B cell (primary cell): ENCODE data around the gene FAM177B. TPM values are rescaled to one million over a fixed set of nuclear protein-coding genes. Genes with fewer than 3 reads are reported as not detected.
"Not testable (repeated sequence)": the region's sequence is repeated elsewhere in the genome, so short reads cannot be mapped to it uniquely, and the experiment has no call there.

Source experiments
- ATAC-seq: fragments of 200-7000 bp; cut with Tn5 transposase; one replicate; pipeline ENCODE4 v1.10.0; 2021; ENCODE audit warnings: low read depth, mild to moderate bottlenecking, moderate number of reproducible peaks, moderate library complexity
- CTCF ChIA-PET: fragments of 350-600 bp; sonication (Branson Sonifier 250); formaldehyde crosslinking; loops from one replicate; lab custom pipeline; 2021; ENCODE audit warnings: antibody characterized with exemption, inconsistent platforms; lab: Charles Lee
- POLR2A ChIA-PET: fragments of 350-600 bp; sonication (Branson Sonifier 250); formaldehyde crosslinking; loops from one replicate; lab custom pipeline; 2021; ENCODE audit warnings: antibody characterized with exemption; lab: Charles Lee
- DNase-seq: peaks from one replicate; pipeline ENCODE4 v3.0.0; 2013
- H2AFZ ChIP-seq: 2 replicates; pipeline ENCODE4 v1.6.1; 2012; ENCODE audit warnings: mild to moderate bottlenecking, low read depth, low read length; ENCODE audit not compliant: insufficient read depth, poor library complexity, severe bottlenecking
- H3K27ac ChIP-seq, 2 donors: 1 replicate in 1 of 2; 2 replicates in 1 of 2; pipeline ENCODE4 v1.5.1; 2012 to 2013; ENCODE audit warnings: low read length in 2 of 2, mild to moderate bottlenecking in 2 of 2, moderate library complexity in 1 of 2
- H3K27me3 ChIP-seq, 4 experiments: fragments of 200-600 bp in 1 of 4; sonication (generic) in 1 of 4; replicated peaks in 1 of 4; 1 replicate in 2 of 4; 2 replicates in 2 of 4; pipeline versions ENCODE4 v1.6.1 to v1.7.0; 2013 to 2016; ENCODE audit warnings: low read length in 3 of 4, mild to moderate bottlenecking in 2 of 4, mixed read lengths in 1 of 4, moderate library complexity in 1 of 4; ENCODE audit not compliant: insufficient read depth in 4 of 4, control insufficient read depth in 3 of 4; ENCODE audit errors: control extremely low read depth in 1 of 4
- H3K36me3 ChIP-seq, 2 experiments: replicated peaks in 1 of 2; 1 replicate in 1 of 2; 2 replicates in 1 of 2; pipeline versions ENCODE4 v1.6.1 to v1.7.1; 2013; ENCODE audit warnings: low read length in 1 of 2; ENCODE audit not compliant: insufficient read depth in 2 of 2, control insufficient read depth in 1 of 2; ENCODE audit errors: control extremely low read depth in 1 of 2, extremely low read depth in 1 of 2
- H3K4me1 ChIP-seq, 2 donors: fragments of 200-600 bp in 1 of 2; sonication (generic) in 1 of 2; 1 replicate in 1 of 2; 2 replicates in 1 of 2; pipeline versions ENCODE4 v1.5.1 to v1.6.1; 2013 to 2017; ENCODE audit warnings: low read length in 2 of 2; ENCODE audit not compliant: control insufficient read depth in 2 of 2, insufficient read depth in 2 of 2
- H3K4me2 ChIP-seq: replicated peaks from 2 replicates; pipeline ENCODE3; 2012; ENCODE audit warnings: mild to moderate bottlenecking, low read depth, low read length; ENCODE audit not compliant: poor library complexity, severe bottlenecking
- H3K4me3 ChIP-seq, 5 experiments: fragments of 200-600 bp in 1 of 5; sonication (generic) in 1 of 5; 1 replicate in 3 of 5; 2 replicates in 2 of 5; pipeline versions ENCODE4 v1.5.1 to v1.7.0; 2011 to 2016; ENCODE audit warnings: low read length in 4 of 5, mild to moderate bottlenecking in 4 of 5, low read depth in 2 of 5, control low read depth in 1 of 5, moderate library complexity in 1 of 5; ENCODE audit not compliant: insufficient read depth in 1 of 5; ENCODE audit errors: control extremely low read depth in 1 of 5, extremely low read depth in 1 of 5
- H3K79me2 ChIP-seq: fragments of 200-600 bp; sonication (generic); one replicate; pipeline ENCODE4 v1.6.0; 2016; ENCODE audit warnings: low read length; ENCODE audit not compliant: control insufficient read depth, insufficient read depth
- H3K9ac ChIP-seq: fragments of 200-600 bp; sonication (generic); 2 replicates; pipeline ENCODE4 v1.6.1; 2017; ENCODE audit warnings: mild to moderate bottlenecking, low read length, moderate library complexity
- H3K9me3 ChIP-seq, 3 donors: one replicate each; pipeline versions ENCODE4 v1.6.1 to v1.7.1; 2013; ENCODE audit warnings: low read length in 2 of 3; ENCODE audit not compliant: control insufficient read depth in 2 of 3, insufficient read depth in 1 of 3; ENCODE audit errors: control extremely low read depth in 1 of 3
- H4K20me1 ChIP-seq: 2 replicates; pipeline ENCODE4 v1.6.0; 2012; ENCODE audit warnings: mild to moderate bottlenecking, low read length; ENCODE audit not compliant: insufficient read depth, control insufficient read depth, poor library complexity, severe bottlenecking
- H3K27ac Mint-ChIP-seq: one replicate; pipeline ENCODE4 v1.8.0; 2021; ENCODE audit warnings: mixed read lengths
- H3K27me3 Mint-ChIP-seq: one replicate; pipeline ENCODE4 v1.8.0; 2021; ENCODE audit warnings: mixed read lengths
- H3K4me1 Mint-ChIP-seq: one replicate; pipeline ENCODE4 v1.8.0; 2021; ENCODE audit warnings: mixed read lengths
- H3K4me3 Mint-ChIP-seq: one replicate; pipeline ENCODE4 v1.8.0; 2021; ENCODE audit warnings: mixed read lengths
- H3K9me3 Mint-ChIP-seq: one replicate; pipeline ENCODE4 v1.8.0; 2022; ENCODE audit warnings: mixed read lengths; ENCODE audit not compliant: insufficient read depth
- EZH2 ChIP-seq: IDR thresholded peaks from 2 replicates; pipeline ENCODE4 v1.6.1; 2012; ENCODE audit warnings: borderline replicate concordance, low read depth, mild to moderate bottlenecking, moderate library complexity, low read length; ENCODE audit not compliant: insufficient read depth, poor library complexity, severe bottlenecking
- WGBS: methylation state at CpG from one replicate; pipeline ENCODE4 v1.1.5; 2013; ENCODE audit warnings: missing lambda C conversion rate; ENCODE audit not compliant: insufficient coverage; 5-methylcytosine and 5-hydroxymethylcytosine counted together
- intact Hi-C: fragments of 100-400 bp; cut with micrococcal nuclease; formaldehyde crosslinking; loops from one replicate; pipeline ENCODE4 v1.10.0; 2022
- polyA plus RNA-seq: library from polyadenylated mRNA; depleted of rRNA; stranded (reverse); fragments of >200 nt; gene quantifications from 2 replicates; pipeline ENCODE4 v1.2.3, GENCODE V29; 2012
- total RNA-seq, 2 donors: library from RNA; stranded (reverse); fragments of 120-200 nt in 1 of 2; gene quantifications; 1 replicate in 1 of 2; 2 replicates in 1 of 2; pipeline versions ENCODE4 v1.2.3 to v1.2.4, GENCODE V29; 2013 to 2022
- TF ChIP-seq, protein P1 (sequence below): fragments of 200-600 bp; IDR thresholded peaks from one replicate; pipeline ENCODE4 v1.8.0; 2022; ENCODE audit warnings: antibody characterized with exemption, mild to moderate bottlenecking

The FAM177B gene
- total and polyA plus RNA-seq, 2 donors (not counting 1 experiment from before 2014, with no cell fraction given), result 12.8 to 19.9 TPM

DNA sequence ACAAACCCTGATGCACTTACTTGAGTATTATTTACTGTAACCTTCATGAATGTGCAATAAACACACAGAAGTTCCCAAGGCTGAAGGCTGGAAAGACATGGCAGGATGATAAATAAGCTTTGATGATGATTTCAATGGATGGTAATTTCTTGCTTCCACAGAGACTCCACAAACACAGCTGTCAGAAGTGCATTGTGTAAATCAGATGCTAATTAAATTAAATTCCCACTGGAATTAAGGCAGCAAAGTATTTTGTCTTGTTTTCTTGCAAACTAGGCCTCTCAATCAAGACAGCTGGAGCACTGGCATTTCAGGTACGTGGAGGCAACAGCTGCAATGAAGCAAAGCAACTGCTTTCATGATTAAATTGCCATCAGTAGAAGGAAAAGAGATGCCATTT lies 24.1 kb downstream of the FAM177B start:
- H3K4me1 Mint-ChIP-seq, result peaks cover 4% of the 10 kb centered on the region
- intact Hi-C loops, result no loop called here
- WGBS, result 83% methylated on average over 1 of the region's 1 CpG

GRCh38 chr1:222762178-222762577 lies 25.2 kb downstream of the FAM177B start:
- H2AFZ ChIP-seq, DNase-seq, H4K20me1 ChIP-seq, H3K4me3 Mint-ChIP-seq, H3K36me3 ChIP-seq, H3K4me1 Mint-ChIP-seq, H3K4me3 ChIP-seq, H3K27me3 Mint-ChIP-seq, intact Hi-C loops, ATAC-seq, H3K9me3 ChIP-seq, POLR2A ChIA-PET, H3K9me3 Mint-ChIP-seq, H3K79me2 ChIP-seq, H3K27ac ChIP-seq, H3K4me1 ChIP-seq, H3K4me2 ChIP-seq, H3K27ac Mint-ChIP-seq, H3K9ac ChIP-seq, H3K27me3 ChIP-seq: not testable (repeated sequence)
- WGBS, result no CpG with 5 or more reads among the region's 4 CpGs
- CTCF ChIA-PET, result interaction anchor here (2.1 kb wide), 1 partner anchor 11 kb away, joined by 7 read pairs; no protein-coding TSS in a partner anchor

More for the DNA sequence above, 24.1 kb downstream of the FAM177B start:
- H2AFZ ChIP-seq, result no peak overlapping the region
- no peaks in the 10 kb centered on the region for H3K9me3 ChIP-seq
- H3K27ac Mint-ChIP-seq, result no peak overlapping the region
- H3K9ac ChIP-seq, result no peak overlapping the region
- no peak overlapping the region for H3K4me3 ChIP-seq
- H3K27me3 ChIP-seq, result no peaks in the 10 kb centered on the region
- no peak for DNase-seq
- no peaks in the 10 kb centered on the region for H3K27me3 Mint-ChIP-seq
- no peaks in the 10 kb centered on the region for H4K20me1 ChIP-seq
- no peak overlapping the region for H3K4me3 Mint-ChIP-seq
- ChIA-PET CTCF (interaction anchor here (0.5 to 2.1 kb wide), 2 partner anchors 10 to 90 kb away, joined by 3 to 7 read pairs; no protein-coding TSS in a partner anchor), POLR2A (no interaction called here)
- no peaks in the 10 kb centered on the region for H3K4me1 ChIP-seq
- TF ChIP-seq, protein P1, sequence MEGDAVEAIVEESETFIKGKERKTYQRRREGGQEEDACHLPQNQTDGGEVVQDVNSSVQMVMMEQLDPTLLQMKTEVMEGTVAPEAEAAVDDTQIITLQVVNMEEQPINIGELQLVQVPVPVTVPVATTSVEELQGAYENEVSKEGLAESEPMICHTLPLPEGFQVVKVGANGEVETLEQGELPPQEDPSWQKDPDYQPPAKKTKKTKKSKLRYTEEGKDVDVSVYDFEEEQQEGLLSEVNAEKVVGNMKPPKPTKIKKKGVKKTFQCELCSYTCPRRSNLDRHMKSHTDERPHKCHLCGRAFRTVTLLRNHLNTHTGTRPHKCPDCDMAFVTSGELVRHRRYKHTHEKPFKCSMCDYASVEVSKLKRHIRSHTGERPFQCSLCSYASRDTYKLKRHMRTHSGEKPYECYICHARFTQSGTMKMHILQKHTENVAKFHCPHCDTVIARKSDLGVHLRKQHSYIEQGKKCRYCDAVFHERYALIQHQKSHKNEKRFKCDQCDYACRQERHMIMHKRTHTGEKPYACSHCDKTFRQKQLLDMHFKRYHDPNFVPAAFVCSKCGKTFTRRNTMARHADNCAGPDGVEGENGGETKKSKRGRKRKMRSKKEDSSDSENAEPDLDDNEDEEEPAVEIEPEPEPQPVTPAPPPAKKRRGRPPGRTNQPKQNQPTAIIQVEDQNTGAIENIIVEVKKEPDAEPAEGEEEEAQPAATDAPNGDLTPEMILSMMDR, result no peak
- no peak for TF ChIP-seq EZH2
- H3K9me3 Mint-ChIP-seq, result no peaks in the 10 kb centered on the region
- H3K79me2 ChIP-seq, result no peaks in the 10 kb centered on the region
- no peak for ATAC-seq
- H3K4me2 ChIP-seq, result no peak overlapping the region
- H3K27ac ChIP-seq, result no peak overlapping the region
- H3K36me3 ChIP-seq, result peaks cover 0 to 2% of the 10 kb centered on the region in 2 experiments
